Activated CD8-positive, alpha-beta memory T cell treated with anti-CD3 and anti-CD28 coated beads, Interleukin-2, amount 50 U/mL, for 4 hours (primary cell): Measurements from ENCODE around the gene KLHL2.
"Not testable (repeated sequence)": the region's sequence is repeated elsewhere in the genome, so short reads cannot be mapped to it uniquely, and the experiment has no call there.

Source experiments
- DNase-seq: peaks from one replicate; pipeline ENCODE4 v3.0.0-alpha.2; 2020

The KLHL2 gene

GRCh38 chr4:165207431-165208220 lies at the start of gene KLHL2:
Gene KLHL2, plus strand, starts transcription at chr4:165207561. Its CDS starts 316 bp downstream, at chr4:165207877.
- peak; percentile 72 for DNase-seq

- no peak for DNase-seq
These were observed 48.6 kb upstream of the KLHL2 start for GRCh38 chr4:165158762-165159161.

GRCh38 chr4:165164257-165164656 lies 43.1 kb upstream of the KLHL2 start:
- DNase-seq: no peak

GRCh38 chr4:165166872-165167271 lies 40.5 kb upstream of the KLHL2 start:
- DNase-seq: not testable (repeated sequence)

GRCh38 chr4:165167650-165168049 lies 39.7 kb upstream of the KLHL2 start:
- DNase-seq: no peak

GRCh38 chr4:165170819-165171218 lies 36.5 kb upstream of the KLHL2 start:
- DNase-seq: no peak

- DNase-seq: not testable (repeated sequence)
These were observed 31.9 kb upstream of the KLHL2 start for GRCh38 chr4:165175470-165175869.

- no peak for DNase-seq
These were observed 31.5 kb upstream of the KLHL2 start for GRCh38 chr4:165175879-165176278.

GRCh38 chr4:165177725-165178666 lies 29.4 kb upstream of the KLHL2 start:
- no peak for DNase-seq

- no peak for DNase-seq
These were observed 23.1 kb upstream of the KLHL2 start for GRCh38 chr4:165184220-165184619.

- not testable (repeated sequence) for DNase-seq
These were observed 22.4 kb upstream of the KLHL2 start for GRCh38 chr4:165184998-165185397.

- no peak for DNase-seq
These were observed 21.9 kb upstream of the KLHL2 start for GRCh38 chr4:165185448-165185847.

- no peak for DNase-seq
These were observed 16.6 kb upstream of the KLHL2 start for GRCh38 chr4:165190591-165191347.

- DNase-seq: no peak
These were observed 16.1 kb upstream of the KLHL2 start for GRCh38 chr4:165191348-165191656.

GRCh38 chr4:165191814-165192499 lies 15.4 kb upstream of the KLHL2 start:
- no peak for DNase-seq

- no peak for DNase-seq
These were observed 14.9 kb upstream of the KLHL2 start for GRCh38 chr4:165192500-165192898.

- DNase-seq: no peak
These were observed 14.4 kb upstream of the KLHL2 start for GRCh38 chr4:165192956-165193355.

GRCh38 chr4:165194368-165194767 lies 13.0 kb upstream of the KLHL2 start:
- no peak for DNase-seq

GRCh38 chr4:165198329-165198728 lies 9.0 kb upstream of the KLHL2 start:
- no peak for DNase-seq

- DNase-seq: no peak
These were observed 8.1 kb upstream of the KLHL2 start for GRCh38 chr4:165199286-165199685.

GRCh38 chr4:165199722-165200121 lies 7.6 kb upstream of the KLHL2 start:
- no peak for DNase-seq

GRCh38 chr4:165201806-165202205 lies 5.6 kb upstream of the KLHL2 start:
- DNase-seq: no peak
